Liver (tissue), 9 donors: ENCODE measurements around the gene ZMYND19. TPM values are rescaled to one million over a fixed set of nuclear protein-coding genes. Genes with fewer than 3 reads are reported as not detected.
"Not testable (repeated sequence)": the region's sequence is repeated elsewhere in the genome, so short reads cannot be mapped to it uniquely, and the experiment has no call there.

Experiments used
- DNase-seq: peaks from one replicate; pipeline ENCODE4 v3.0.0-alpha.2; 2017; ENCODE audit warnings: low spot score
- H3K27ac ChIP-seq, 2 donors: one replicate each; pipeline ENCODE4 v1.7.0; 2013; ENCODE audit warnings: inconsistent platforms in 2 of 2, low read length in 2 of 2, control low read depth in 1 of 2, low read depth in 1 of 2, mild to moderate bottlenecking in 1 of 2
- H3K27me3 ChIP-seq, 4 donors: one replicate each; pipeline versions ENCODE4 v1.6.1 to v1.7.0; 2013; ENCODE audit warnings: low read length in 3 of 4, inconsistent platforms in 1 of 4, mild to moderate bottlenecking in 1 of 4, moderate library complexity in 1 of 4; ENCODE audit not compliant: control insufficient read depth in 4 of 4, insufficient read depth in 4 of 4
- H3K36me3 ChIP-seq, 4 donors: one replicate each; pipeline versions ENCODE4 v1.6.1 to v1.7.0; 2013; ENCODE audit warnings: low read length in 3 of 4, mild to moderate bottlenecking in 3 of 4, low read depth in 1 of 4, moderate library complexity in 1 of 4; ENCODE audit not compliant: control insufficient read depth in 4 of 4, insufficient read depth in 3 of 4
- H3K4me1 ChIP-seq, 4 donors: one replicate each; pipeline versions ENCODE4 v1.6.1 to v1.7.0; 2013; ENCODE audit warnings: low read length in 3 of 4, mild to moderate bottlenecking in 3 of 4, moderate library complexity in 1 of 4; ENCODE audit not compliant: control insufficient read depth in 4 of 4, insufficient read depth in 4 of 4
- H3K4me3 ChIP-seq, 3 donors: one replicate each; pipeline versions ENCODE4 v1.6.1 to v1.7.0; 2013; ENCODE audit warnings: low read length in 3 of 3, control low read depth in 1 of 3, low read depth in 1 of 3, mild to moderate bottlenecking in 1 of 3
- H3K9ac ChIP-seq, 2 donors: one replicate each; pipeline ENCODE4 v1.7.0; 2013; ENCODE audit warnings: low read length in 2 of 2, mild to moderate bottlenecking in 2 of 2, moderate library complexity in 2 of 2, control low read depth in 1 of 2, low read depth in 1 of 2
- H3K9me3 ChIP-seq, 4 donors: one replicate each; pipeline versions ENCODE4 v1.6.1 to v1.7.0; 2013; ENCODE audit warnings: low read length in 3 of 4; ENCODE audit not compliant: control insufficient read depth in 4 of 4
- ATF3 ChIP-seq: IDR thresholded peaks from 2 replicates; pipeline ENCODE4 v1.6.1; 2016; ENCODE audit warnings: antibody characterized with exemption
- FOXA1 ChIP-seq: IDR thresholded peaks from 2 replicates; pipeline ENCODE4 v1.6.1; 2016; ENCODE audit warnings: antibody characterized with exemption
- FOXA2 ChIP-seq: IDR thresholded peaks from 2 replicates; pipeline ENCODE4 v1.6.1; 2016; ENCODE audit warnings: antibody characterized with exemption
- GABPA ChIP-seq, 2 donors: IDR thresholded peaks in 1 of 2; conservative IDR thresholded peaks in 1 of 2; 2 replicates each; pipeline ENCODE4 v1.6.1; 2016; ENCODE audit warnings: antibody characterized with exemption in 2 of 2, mild to moderate bottlenecking in 1 of 2, moderate library complexity in 1 of 2
- HNF4A ChIP-seq, 2 donors: conservative IDR thresholded peaks; 2 replicates each; pipeline ENCODE4 v1.6.1; 2016; ENCODE audit warnings: antibody characterized with exemption in 2 of 2, mild to moderate bottlenecking in 2 of 2
- HNF4G ChIP-seq: IDR thresholded peaks from 2 replicates; pipeline ENCODE4 v1.6.1; 2016; ENCODE audit warnings: antibody characterized with exemption
- JUND ChIP-seq, 2 donors: IDR thresholded peaks; 2 replicates each; pipeline ENCODE4 v1.6.1; 2016; ENCODE audit warnings: antibody characterized with exemption in 2 of 2
- RAD21 ChIP-seq, 2 donors: IDR thresholded peaks; 2 replicates each; pipeline ENCODE4 v1.6.1; 2016; ENCODE audit warnings: antibody characterized with exemption in 2 of 2, mild to moderate bottlenecking in 2 of 2
- RXRA ChIP-seq, 2 donors: IDR thresholded peaks; 2 replicates each; pipeline ENCODE4 v1.6.1; 2017 to 2018; ENCODE audit warnings: antibody characterized with exemption in 2 of 2, mild to moderate bottlenecking in 1 of 2
- SP1 ChIP-seq: IDR thresholded peaks from 2 replicates; pipeline ENCODE4 v1.6.1; 2018; ENCODE audit warnings: antibody characterized with exemption, mild to moderate bottlenecking
- TAF1 ChIP-seq: conservative IDR thresholded peaks from 2 replicates; pipeline ENCODE4 v1.6.1; 2016; ENCODE audit warnings: antibody characterized with exemption, mild to moderate bottlenecking
- YY1 ChIP-seq: IDR thresholded peaks from 2 replicates; pipeline ENCODE4 v1.6.1; 2016; ENCODE audit warnings: antibody characterized with exemption, mild to moderate bottlenecking
- WGBS: extraction: QIAGEN DNeasy Blood & Tissue Kit; methylation state at CpG from one replicate; pipeline ENCODE4 v1.1.7; 2013; 5-methylcytosine and 5-hydroxymethylcytosine counted together
- polyA plus RNA-seq, 2 donors: library from polyadenylated mRNA; stranded (reverse) in 1 of 2; unstranded in 1 of 2; fragments of 200-250 nt in 1 of 2; fragments of >200 nt in 1 of 2; fragmentation: Nextera tagmentation in 1 of 2; extraction: Ambion mirVana in 1 of 2; gene quantifications; one replicate each; pipeline versions ENCODE4 v1.2.1 to v1.2.3, GENCODE V29; 2013 to 2015
- total RNA-seq, 2 donors: library from RNA; depleted of rRNA; stranded (reverse); fragments of >200 nt; gene quantifications; one replicate each; pipeline ENCODE4 v1.2.3, GENCODE V29; 2014
- TF ChIP-seq, protein P1 (sequence below): IDR thresholded peaks from 2 replicates; pipeline ENCODE4 v1.6.1; 2016; ENCODE audit warnings: antibody characterized with exemption, mild to moderate bottlenecking
- TF ChIP-seq, protein P2 (sequence below): IDR thresholded peaks from 2 replicates; pipeline ENCODE4 v1.6.1; 2016; ENCODE audit warnings: antibody characterized with exemption
- TF ChIP-seq, protein P3 (sequence below): fragments of 150-350 bp; IDR thresholded peaks from 2 replicates; pipeline ENCODE4 v1.5.1; 2017; ENCODE audit warnings: improper control_type of control experiment, low read depth, low read length; ENCODE audit not compliant: missing input control
- TF ChIP-seq, protein P4 (sequence below): IDR thresholded peaks from 2 replicates; pipeline ENCODE4 v1.6.1; 2016; ENCODE audit warnings: antibody characterized with exemption
- donor health status: healthy.
- donor health status: healthy.
- donor health status: healthy.
- donor health status: healthy.
- donor health status: healthy.

The ZMYND19 gene
- total and polyA plus RNA-seq, 4 donors, result 2.4 to 7.1 (median 7.0) TPM

- TF ChIP-seq ATF3 (no peak), SP1 (no peak), TAF1 (no peak), RAD21 (IDR thresholded peaks at IDR 0.05) (no peak), YY1 (no peak), HNF4A (conservative IDR thresholded peaks at IDR 0.05) (no peak), GABPA (IDR thresholded peaks at IDR 0.05 in 1 of 2, conservative IDR thresholded peaks at IDR 0.05 in 1 of 2) (no peak), JUND (IDR thresholded peaks at IDR 0.05) (no peak), FOXA2 (no peak), HNF4G (no peak), RXRA (IDR thresholded peaks at IDR 0.05) (no peak), FOXA1 (no peak)
- TF ChIP-seq, protein P1, sequence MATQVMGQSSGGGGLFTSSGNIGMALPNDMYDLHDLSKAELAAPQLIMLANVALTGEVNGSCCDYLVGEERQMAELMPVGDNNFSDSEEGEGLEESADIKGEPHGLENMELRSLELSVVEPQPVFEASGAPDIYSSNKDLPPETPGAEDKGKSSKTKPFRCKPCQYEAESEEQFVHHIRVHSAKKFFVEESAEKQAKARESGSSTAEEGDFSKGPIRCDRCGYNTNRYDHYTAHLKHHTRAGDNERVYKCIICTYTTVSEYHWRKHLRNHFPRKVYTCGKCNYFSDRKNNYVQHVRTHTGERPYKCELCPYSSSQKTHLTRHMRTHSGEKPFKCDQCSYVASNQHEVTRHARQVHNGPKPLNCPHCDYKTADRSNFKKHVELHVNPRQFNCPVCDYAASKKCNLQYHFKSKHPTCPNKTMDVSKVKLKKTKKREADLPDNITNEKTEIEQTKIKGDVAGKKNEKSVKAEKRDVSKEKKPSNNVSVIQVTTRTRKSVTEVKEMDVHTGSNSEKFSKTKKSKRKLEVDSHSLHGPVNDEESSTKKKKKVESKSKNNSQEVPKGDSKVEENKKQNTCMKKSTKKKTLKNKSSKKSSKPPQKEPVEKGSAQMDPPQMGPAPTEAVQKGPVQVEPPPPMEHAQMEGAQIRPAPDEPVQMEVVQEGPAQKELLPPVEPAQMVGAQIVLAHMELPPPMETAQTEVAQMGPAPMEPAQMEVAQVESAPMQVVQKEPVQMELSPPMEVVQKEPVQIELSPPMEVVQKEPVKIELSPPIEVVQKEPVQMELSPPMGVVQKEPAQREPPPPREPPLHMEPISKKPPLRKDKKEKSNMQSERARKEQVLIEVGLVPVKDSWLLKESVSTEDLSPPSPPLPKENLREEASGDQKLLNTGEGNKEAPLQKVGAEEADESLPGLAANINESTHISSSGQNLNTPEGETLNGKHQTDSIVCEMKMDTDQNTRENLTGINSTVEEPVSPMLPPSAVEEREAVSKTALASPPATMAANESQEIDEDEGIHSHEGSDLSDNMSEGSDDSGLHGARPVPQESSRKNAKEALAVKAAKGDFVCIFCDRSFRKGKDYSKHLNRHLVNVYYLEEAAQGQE, result no peak
- TF ChIP-seq, protein P2, sequence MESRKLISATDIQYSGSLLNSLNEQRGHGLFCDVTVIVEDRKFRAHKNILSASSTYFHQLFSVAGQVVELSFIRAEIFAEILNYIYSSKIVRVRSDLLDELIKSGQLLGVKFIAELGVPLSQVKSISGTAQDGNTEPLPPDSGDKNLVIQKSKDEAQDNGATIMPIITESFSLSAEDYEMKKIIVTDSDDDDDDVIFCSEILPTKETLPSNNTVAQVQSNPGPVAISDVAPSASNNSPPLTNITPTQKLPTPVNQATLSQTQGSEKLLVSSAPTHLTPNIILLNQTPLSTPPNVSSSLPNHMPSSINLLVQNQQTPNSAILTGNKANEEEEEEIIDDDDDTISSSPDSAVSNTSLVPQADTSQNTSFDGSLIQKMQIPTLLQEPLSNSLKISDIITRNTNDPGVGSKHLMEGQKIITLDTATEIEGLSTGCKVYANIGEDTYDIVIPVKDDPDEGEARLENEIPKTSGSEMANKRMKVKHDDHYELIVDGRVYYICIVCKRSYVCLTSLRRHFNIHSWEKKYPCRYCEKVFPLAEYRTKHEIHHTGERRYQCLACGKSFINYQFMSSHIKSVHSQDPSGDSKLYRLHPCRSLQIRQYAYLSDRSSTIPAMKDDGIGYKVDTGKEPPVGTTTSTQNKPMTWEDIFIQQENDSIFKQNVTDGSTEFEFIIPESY, result no peak
- TF ChIP-seq, protein P3, sequence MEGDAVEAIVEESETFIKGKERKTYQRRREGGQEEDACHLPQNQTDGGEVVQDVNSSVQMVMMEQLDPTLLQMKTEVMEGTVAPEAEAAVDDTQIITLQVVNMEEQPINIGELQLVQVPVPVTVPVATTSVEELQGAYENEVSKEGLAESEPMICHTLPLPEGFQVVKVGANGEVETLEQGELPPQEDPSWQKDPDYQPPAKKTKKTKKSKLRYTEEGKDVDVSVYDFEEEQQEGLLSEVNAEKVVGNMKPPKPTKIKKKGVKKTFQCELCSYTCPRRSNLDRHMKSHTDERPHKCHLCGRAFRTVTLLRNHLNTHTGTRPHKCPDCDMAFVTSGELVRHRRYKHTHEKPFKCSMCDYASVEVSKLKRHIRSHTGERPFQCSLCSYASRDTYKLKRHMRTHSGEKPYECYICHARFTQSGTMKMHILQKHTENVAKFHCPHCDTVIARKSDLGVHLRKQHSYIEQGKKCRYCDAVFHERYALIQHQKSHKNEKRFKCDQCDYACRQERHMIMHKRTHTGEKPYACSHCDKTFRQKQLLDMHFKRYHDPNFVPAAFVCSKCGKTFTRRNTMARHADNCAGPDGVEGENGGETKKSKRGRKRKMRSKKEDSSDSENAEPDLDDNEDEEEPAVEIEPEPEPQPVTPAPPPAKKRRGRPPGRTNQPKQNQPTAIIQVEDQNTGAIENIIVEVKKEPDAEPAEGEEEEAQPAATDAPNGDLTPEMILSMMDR, result no peak
- TF ChIP-seq, protein P4, sequence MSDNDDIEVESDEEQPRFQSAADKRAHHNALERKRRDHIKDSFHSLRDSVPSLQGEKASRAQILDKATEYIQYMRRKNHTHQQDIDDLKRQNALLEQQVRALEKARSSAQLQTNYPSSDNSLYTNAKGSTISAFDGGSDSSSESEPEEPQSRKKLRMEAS, result no peak
- Histone ChIP-seq H3K4me3 (no peak overlapping the region), H3K9me3 (no peaks in the 10 kb centered on the region), H3K27ac (no peak overlapping the region), H3K4me1 (peaks cover 4 to 31% (median 14%) of the 10 kb centered on the region in 4 donors), H3K27me3 (no peaks in the 10 kb centered on the region), H3K9ac (no peak overlapping the region), H3K36me3 (peaks cover 2 to 29% (median 10%) of the 10 kb centered on the region in 4 donors)
- whole genome bisulfite sequencing, result 94% methylated on average over 10 of the region's 10 CpGs
- DNase-seq, result no peak
Measured at GRCh38 chr9:137555179-137555578, 35.1 kb downstream of the ZMYND19 start.

- Histone ChIP-seq H3K36me3 (peaks cover 0 to 29% (median 8%) of the 10 kb centered on the region in 4 donors), H3K9ac (no peak overlapping the region), H3K4me1 (peaks cover 9 to 37% (median 20%) of the 10 kb centered on the region in 4 donors), H3K27ac (no peak overlapping the region), H3K9me3 (no peaks in the 10 kb centered on the region), H3K4me3 (no peak overlapping the region), H3K27me3 (no peaks in the 10 kb centered on the region)
- TF ChIP-seq HNF4G (no peak), GABPA (IDR thresholded peaks at IDR 0.05 in 1 of 2, conservative IDR thresholded peaks at IDR 0.05 in 1 of 2) (no peak), JUND (IDR thresholded peaks at IDR 0.05) (no peak), HNF4A (conservative IDR thresholded peaks at IDR 0.05) (no peak), YY1 (no peak), FOXA2 (no peak), FOXA1 (no peak), RXRA (IDR thresholded peaks at IDR 0.05) (no peak)
- TF ChIP-seq, protein P4, result no peak
- TF ChIP-seq, protein P3, result no peak
- whole genome bisulfite sequencing, result 96% methylated on average over 1 of the region's 1 CpG
- DNase-seq, result no peak
Measured at GRCh38 chr9:137554349-137554748, 36.0 kb downstream of the ZMYND19 start.

DNA sequence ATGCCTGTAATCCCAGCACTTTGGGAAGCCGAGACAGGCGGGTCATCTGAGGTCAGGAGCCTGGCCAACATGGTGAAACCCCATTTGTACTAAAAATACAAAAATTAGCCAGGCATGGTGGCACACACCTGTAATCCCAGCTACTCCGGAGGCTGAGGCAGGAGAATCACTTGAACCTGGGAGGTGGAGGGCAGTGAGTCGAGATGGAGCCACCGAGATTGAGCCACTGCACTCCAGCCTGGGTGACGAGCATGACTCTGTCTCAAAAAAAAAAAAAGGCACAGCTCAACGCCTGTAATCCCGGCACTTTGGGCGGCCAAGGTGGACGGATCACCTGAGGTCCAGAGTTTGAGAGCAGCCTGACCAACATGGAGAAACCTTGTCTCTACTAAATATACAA lies 36.7 kb downstream of the ZMYND19 start:
- peaks cover 0 to 29% (median 8%) of the 10 kb centered on the region in 4 donors for H3K36me3 ChIP-seq
- WGBS, result 93% methylated on average over 10 of the region's 10 CpGs
- H3K9me3 ChIP-seq, H3K27me3 ChIP-seq, DNase-seq, H3K4me3 ChIP-seq, H3K27ac ChIP-seq, H3K9ac ChIP-seq: not testable (repeated sequence)
- H3K4me1 ChIP-seq, result peaks cover 11 to 43% (median 24%) of the 10 kb centered on the region in 4 donors
